Vagina (tissue), 2 donors: Measurements from ENCODE around the gene SLC12A7. TPM values are rescaled to one million over a fixed set of nuclear protein-coding genes. Genes with fewer than 3 reads are reported as not detected.

Source experiments
- DNase-seq, 2 donors: peaks; one replicate each; pipeline ENCODE4 v3.0.0-alpha.2; 2017; ENCODE audit errors: extremely low spot score in 2 of 2
- H3K27ac ChIP-seq: fragments of 200-600 bp; sonication (generic); one replicate; pipeline ENCODE4 v1.5.1; 2019
- H3K27me3 ChIP-seq: fragments of 200-600 bp; sonication (generic); one replicate; pipeline ENCODE4 v1.5.1; 2019
- H3K36me3 ChIP-seq, 2 donors: fragments of 200-600 bp; sonication (generic); one replicate each; pipeline ENCODE4 v1.5.1; 2017 to 2019
- H3K4me1 ChIP-seq: fragments of 200-600 bp; sonication (generic); one replicate; pipeline ENCODE4 v1.5.1; 2019
- H3K4me3 ChIP-seq, 2 donors: fragments of 200-600 bp; sonication (generic); 1 replicate in 1 of 2; 2 replicates in 1 of 2; pipeline ENCODE4 v1.5.1; 2016 to 2019
- H3K9me3 ChIP-seq: fragments of 200-600 bp; sonication (generic); one replicate; pipeline ENCODE4 v1.5.1; 2019
- POLR2A ChIP-seq, 2 donors: fragments of 450-650 bp; IDR thresholded peaks; one replicate each; pipeline ENCODE4 v1.6.1; 2017; ENCODE audit warnings: antibody characterized with exemption in 2 of 2, mild to moderate bottlenecking in 2 of 2, moderate library complexity in 2 of 2
- POLR2AphosphoS5 ChIP-seq, 2 donors: sonication (generic); formaldehyde crosslinking; IDR thresholded peaks; one replicate each; pipeline ENCODE4 v1.9.0; 2017; ENCODE audit warnings: antibody characterized with exemption in 2 of 2, mild to moderate bottlenecking in 2 of 2, low read depth in 1 of 2; ENCODE audit not compliant: insufficient read depth in 1 of 2
- intact Hi-C: fragments of 100-400 bp; cut with DNase I; formaldehyde crosslinking; loops from one replicate; pipeline ENCODE4 v1.15.1; 2023
- total RNA-seq: library from RNA; depleted of rRNA; stranded (reverse); fragments of >200 nt; gene quantifications from one replicate; pipeline ENCODE4 v1.2.3, GENCODE V29; 2016
- TF ChIP-seq, protein P1 (sequence below), 3 experiments: fragments of 450-650 bp in 2 of 3; fragments of 200-600 bp in 1 of 3; sonication (generic) in 1 of 3; IDR thresholded peaks; one replicate each; pipeline ENCODE4 v1.5.1; 2017 to 2019; ENCODE audit warnings: antibody characterized with exemption in 3 of 3, mild to moderate bottlenecking in 2 of 3, moderate library complexity in 2 of 3

SLC12A7 gene
- total RNA-seq, 1 donor from 2014 or later: 21.6 TPM

DNA sequence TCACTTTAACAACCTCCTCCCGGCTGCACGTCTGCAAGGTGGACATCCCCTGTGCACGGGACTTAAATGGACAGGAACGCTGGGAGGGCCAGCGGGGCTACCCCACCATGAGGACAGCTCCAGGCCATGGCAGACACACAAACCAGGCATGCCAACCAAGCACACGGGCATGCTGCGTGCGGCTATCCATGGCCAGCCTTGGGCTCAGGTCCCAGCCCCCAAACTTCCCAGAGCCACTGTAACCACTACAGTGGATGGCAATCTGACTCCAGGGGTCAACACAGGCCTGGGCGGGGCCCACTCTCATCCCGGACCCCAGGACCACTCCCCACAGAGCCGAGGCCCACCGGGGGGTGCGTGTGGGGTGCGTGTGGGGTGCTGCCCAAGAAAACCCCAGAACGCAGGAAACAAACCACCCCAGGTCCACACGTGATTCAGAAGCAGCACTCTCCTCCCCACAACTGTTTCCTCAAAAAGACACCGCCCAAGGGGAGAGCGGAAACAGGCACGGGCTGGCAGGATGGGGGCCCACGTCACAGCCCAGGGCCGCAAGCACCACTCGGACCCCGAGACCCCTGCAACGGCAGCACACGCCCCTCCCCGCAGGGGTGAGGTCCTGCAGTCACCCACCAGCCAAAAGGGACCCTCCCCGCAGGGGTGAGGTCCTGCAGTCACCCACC is 7.4 kb downstream of the SLC12A7 start:
- intact Hi-C loops: no loop called here
- peak overlapping the region; percentile 57 for H3K27ac ChIP-seq
- no peaks in the 10 kb centered on the region for H3K27me3 ChIP-seq
- no peak for DNase-seq
- H3K9me3 ChIP-seq: no peaks in the 10 kb centered on the region
- TF ChIP-seq, protein P1, sequence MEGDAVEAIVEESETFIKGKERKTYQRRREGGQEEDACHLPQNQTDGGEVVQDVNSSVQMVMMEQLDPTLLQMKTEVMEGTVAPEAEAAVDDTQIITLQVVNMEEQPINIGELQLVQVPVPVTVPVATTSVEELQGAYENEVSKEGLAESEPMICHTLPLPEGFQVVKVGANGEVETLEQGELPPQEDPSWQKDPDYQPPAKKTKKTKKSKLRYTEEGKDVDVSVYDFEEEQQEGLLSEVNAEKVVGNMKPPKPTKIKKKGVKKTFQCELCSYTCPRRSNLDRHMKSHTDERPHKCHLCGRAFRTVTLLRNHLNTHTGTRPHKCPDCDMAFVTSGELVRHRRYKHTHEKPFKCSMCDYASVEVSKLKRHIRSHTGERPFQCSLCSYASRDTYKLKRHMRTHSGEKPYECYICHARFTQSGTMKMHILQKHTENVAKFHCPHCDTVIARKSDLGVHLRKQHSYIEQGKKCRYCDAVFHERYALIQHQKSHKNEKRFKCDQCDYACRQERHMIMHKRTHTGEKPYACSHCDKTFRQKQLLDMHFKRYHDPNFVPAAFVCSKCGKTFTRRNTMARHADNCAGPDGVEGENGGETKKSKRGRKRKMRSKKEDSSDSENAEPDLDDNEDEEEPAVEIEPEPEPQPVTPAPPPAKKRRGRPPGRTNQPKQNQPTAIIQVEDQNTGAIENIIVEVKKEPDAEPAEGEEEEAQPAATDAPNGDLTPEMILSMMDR (IDR thresholded peaks at IDR 0.05): no peak
- no peak for TF ChIP-seq POLR2A (IDR thresholded peaks at IDR 0.05)
- TF ChIP-seq POLR2AphosphoS5 (IDR thresholded peaks at IDR 0.05; ENCODE audit: insufficient read depth in 1 of 2, low read depth in 1 of 2): no peak
- peaks cover 66% of the 10 kb centered on the region for H3K4me1 ChIP-seq
- H3K4me3 ChIP-seq: no peak overlapping the region
- H3K36me3 ChIP-seq: no peaks in the 10 kb centered on the region

DNA sequence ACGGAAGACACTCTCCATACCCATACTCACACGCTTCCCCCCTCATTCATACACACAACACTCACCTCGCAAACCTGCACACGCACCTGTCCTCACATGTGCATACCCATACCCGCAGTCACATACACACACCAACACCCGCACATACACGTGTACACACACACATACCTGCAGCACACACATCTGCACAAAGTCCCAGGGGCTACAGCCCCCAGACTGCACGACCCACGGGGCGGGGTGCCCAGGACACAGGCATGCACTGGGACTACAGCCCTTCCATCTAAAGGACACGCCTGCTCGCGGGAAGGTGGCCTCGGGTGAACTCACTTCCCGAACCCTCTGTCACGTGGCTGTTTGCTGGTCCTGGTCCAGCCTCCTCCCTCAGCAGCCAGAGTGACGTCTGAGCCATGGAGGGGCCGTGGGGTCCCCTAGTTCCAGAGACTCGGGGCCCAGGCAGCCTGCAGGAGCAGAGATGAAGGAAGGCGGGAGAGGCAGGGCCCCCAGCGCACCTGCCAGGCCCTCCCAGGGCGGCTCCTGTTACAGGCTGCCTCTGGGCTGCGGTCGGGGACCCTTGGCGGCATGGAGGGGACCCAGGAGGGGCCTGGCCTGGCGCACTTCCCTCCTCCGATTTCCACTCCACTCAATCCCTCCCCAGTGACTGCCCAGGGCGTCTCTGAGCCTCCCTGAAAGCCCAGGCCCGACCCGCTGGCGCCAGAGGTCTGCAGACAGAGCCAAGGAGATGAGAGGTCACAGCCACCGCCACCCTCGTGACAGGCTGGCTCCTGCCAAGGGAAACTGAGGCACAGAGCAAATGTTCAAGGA is 8.1 kb downstream of the SLC12A7 start:
- TF ChIP-seq POLR2A (IDR thresholded peaks at IDR 0.05): no peak
- TF ChIP-seq, protein P1 (IDR thresholded peaks at IDR 0.05): no peak
- TF ChIP-seq POLR2AphosphoS5 (IDR thresholded peaks at IDR 0.05; ENCODE audit: insufficient read depth in 1 of 2, low read depth in 1 of 2): no peak
- H3K4me3 ChIP-seq: peak overlapping the region in 1 of 2 donors; percentile 17
- intact Hi-C loops: no loop called here

DNA sequence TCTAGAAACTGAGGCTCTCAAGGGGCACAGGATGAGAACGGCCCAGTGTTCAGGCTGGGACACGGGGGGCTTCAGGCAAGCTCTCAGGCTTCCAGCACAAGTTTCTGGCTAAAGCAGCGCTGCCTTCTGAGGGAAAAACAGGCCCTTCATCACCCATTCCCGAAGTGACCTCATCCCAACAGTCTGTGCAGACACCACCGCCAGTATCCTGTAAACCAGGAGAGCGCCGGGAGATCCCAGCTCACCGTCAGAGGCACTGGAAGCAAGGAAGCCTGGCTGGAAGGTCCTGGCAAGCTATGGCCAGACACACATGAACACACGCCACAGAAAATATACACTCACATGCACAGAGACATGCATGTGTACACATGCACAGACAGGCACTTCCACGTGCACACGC is 8.8 kb downstream of the SLC12A7 start:
- H3K9me3 ChIP-seq: no peaks in the 10 kb centered on the region
- no peak overlapping the region for H3K4me3 ChIP-seq
- TF ChIP-seq POLR2A (IDR thresholded peaks at IDR 0.05) (no peak), POLR2AphosphoS5 (IDR thresholded peaks at IDR 0.05; ENCODE audit: insufficient read depth in 1 of 2, low read depth in 1 of 2) (no peak)
- TF ChIP-seq, protein P1 (IDR thresholded peaks at IDR 0.05): no peak
- peaks cover 61% of the 10 kb centered on the region for H3K4me1 ChIP-seq
- H3K27me3 ChIP-seq: no peaks in the 10 kb centered on the region
- H3K27ac ChIP-seq: no peak overlapping the region
- intact Hi-C loops: no loop called here
- no peak for DNase-seq
- no peaks in the 10 kb centered on the region for H3K36me3 ChIP-seq

More for the DNA sequence above, 8.1 kb downstream of the SLC12A7 start:
- DNase-seq: no peak
- Histone ChIP-seq H3K9me3 (no peaks in the 10 kb centered on the region), H3K27me3 (no peaks in the 10 kb centered on the region), H3K36me3 (no peaks in the 10 kb centered on the region), H3K27ac (peak overlapping the region; percentile 57), H3K4me1 (peaks cover 61% of the 10 kb centered on the region)

DNA sequence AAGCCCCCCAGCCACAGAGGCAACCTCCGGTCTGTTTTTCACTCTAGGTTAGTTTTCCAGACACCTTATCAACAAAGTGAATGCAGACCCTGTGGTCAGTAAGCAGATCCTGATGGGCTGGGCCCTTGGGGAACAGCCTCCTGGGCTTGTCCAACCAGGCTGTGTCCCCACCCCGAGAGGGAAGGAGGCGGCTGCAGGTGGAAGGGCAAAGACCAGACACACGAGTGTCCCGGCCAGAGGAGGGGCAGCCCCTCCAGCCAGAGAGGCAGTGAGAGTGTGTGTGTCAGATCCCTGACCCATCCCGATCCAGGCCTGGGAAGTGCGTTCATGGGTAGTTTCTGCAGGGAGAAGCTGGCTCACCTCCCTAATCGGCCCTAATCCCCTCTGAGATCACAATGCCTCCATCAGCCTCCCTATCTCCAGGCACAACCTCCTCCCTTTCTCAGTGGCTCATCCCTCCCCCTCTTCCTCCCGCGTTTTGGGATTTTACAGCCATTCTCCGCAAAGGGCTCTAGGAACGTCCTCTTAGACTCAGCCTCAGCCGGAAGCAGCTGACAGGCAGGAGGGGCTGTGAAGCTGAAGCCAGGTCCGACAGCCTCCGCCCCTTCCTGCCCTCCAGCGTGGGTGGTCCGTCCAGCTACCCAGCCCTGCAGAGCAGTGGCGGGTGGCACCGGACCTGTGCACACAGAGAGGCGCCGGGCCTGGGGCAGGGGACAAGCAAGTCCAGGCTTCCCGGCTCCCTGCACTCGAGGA is 9.7 kb downstream of the SLC12A7 start:
- no peaks in the 10 kb centered on the region for H3K36me3 ChIP-seq
- H3K27me3 ChIP-seq: no peaks in the 10 kb centered on the region
- peaks cover 61% of the 10 kb centered on the region for H3K4me1 ChIP-seq
- H3K4me3 ChIP-seq: peak overlapping the region in 1 of 2 donors; percentile 10
- DNase-seq: no peak
- H3K9me3 ChIP-seq: no peaks in the 10 kb centered on the region
- intact Hi-C loops: no loop called here
- TF ChIP-seq POLR2A (IDR thresholded peaks at IDR 0.05) (no peak), POLR2AphosphoS5 (IDR thresholded peaks at IDR 0.05; ENCODE audit: insufficient read depth in 1 of 2, low read depth in 1 of 2) (no peak)
- TF ChIP-seq, protein P1 (IDR thresholded peaks at IDR 0.05): no peak
- H3K27ac ChIP-seq: no peak overlapping the region
